Activated naive CD4-positive, alpha-beta T cell treated with anti-CD3 and anti-CD28 coated beads, Interleukin-2, amount 50 U/mL, for 72 hours (primary cell): Measurements from ENCODE around the gene CANT1. TPM values are rescaled to one million over a fixed set of nuclear protein-coding genes. Genes with fewer than 3 reads are reported as not detected.

Source experiments
- ATAC-seq, 2 donors: fragments of 150-1000 bp; cut with Tn5 transposase; 2 replicates each; pipeline ENCODE4 v1.10.0; 2021; ENCODE audit warnings: mild to moderate bottlenecking in 2 of 2, moderate library complexity in 2 of 2
- DNase-seq, 2 donors: peaks; one replicate each; pipeline ENCODE4 v3.0.0; 2021 to 2022; ENCODE audit warnings: low spot score in 2 of 2
- H3K27ac Mint-ChIP-seq, 2 donors: one replicate each; pipeline ENCODE4 v1.8.0; 2022; ENCODE audit warnings: mild to moderate bottlenecking in 2 of 2, mixed read lengths in 2 of 2
- H3K36me3 Mint-ChIP-seq, 2 donors: one replicate each; pipeline ENCODE4 v1.8.0; 2022; ENCODE audit warnings: mixed read lengths in 2 of 2
- H3K9me3 Mint-ChIP-seq, 2 donors: one replicate each; pipeline ENCODE4 v1.8.0; 2022; ENCODE audit warnings: mixed read lengths in 2 of 2
- total RNA-seq, 2 donors: library from RNA; stranded (reverse); gene quantifications; one replicate each; pipeline ENCODE4 v1.2.3, GENCODE V29; 2022

CANT1 gene
- total RNA-seq, 2 donors from 2014 or later = 54.7 to 57.0 TPM

- peak overlapping the region in 1 of 2 donors; percentile 62 for H3K27ac Mint-ChIP-seq
- ATAC-seq = peak in 1 of 2 donors; percentile 18
- no peak for DNase-seq
- H3K36me3 Mint-ChIP-seq = no peaks in the 10 kb centered on the region
- peaks cover 0 to 3% of the 10 kb centered on the region in 2 donors for H3K9me3 Mint-ChIP-seq
Measured at GRCh38 chr17:79046197-79046915, 36.8 kb upstream of the CANT1 start.

DNA sequence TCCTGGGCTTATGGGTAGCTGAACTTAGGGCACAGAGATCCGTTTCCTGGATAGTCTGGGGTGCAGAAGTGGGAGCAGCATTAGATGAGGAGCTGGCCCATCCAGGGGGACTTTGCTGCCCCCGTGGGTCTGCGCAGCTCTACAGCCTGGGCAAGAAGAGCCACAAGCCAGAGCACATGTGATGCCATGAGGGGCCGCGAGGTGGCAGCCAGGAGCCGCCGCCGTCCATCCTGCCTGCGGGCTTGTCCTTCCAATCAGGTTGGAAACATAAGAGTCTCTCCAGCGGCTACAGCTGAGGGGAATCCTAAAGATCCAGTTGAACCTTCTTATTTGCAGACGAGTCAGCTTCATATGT lies 36.3 kb upstream of the CANT1 start:
- Mint-ChIP-seq H3K27ac (peak overlapping the region in 1 of 2 donors; percentile 62), H3K9me3 (peaks cover 0 to 3% of the 10 kb centered on the region in 2 donors), H3K36me3 (no peaks in the 10 kb centered on the region)
- ATAC-seq (peak; percentile 79 to 80), DNase-seq (peak in 1 of 2 donors; percentile 75)

GRCh38 chr17:79045001-79045729 lies 35.6 kb upstream of the CANT1 start:
- DNase-seq = no peak

GRCh38 chr17:79044462-79044861 lies 34.9 kb upstream of the CANT1 start:
- Mint-ChIP-seq H3K9me3 (peaks cover 0 to 3% of the 10 kb centered on the region in 2 donors), H3K27ac (no peak overlapping the region), H3K36me3 (no peaks in the 10 kb centered on the region)
- ATAC-seq (no peak), DNase-seq (no peak)

More at GRCh38 chr17:79045001-79045729, 35.6 kb upstream of the CANT1 start:
- Mint-ChIP-seq H3K36me3 (no peaks in the 10 kb centered on the region), H3K9me3 (peaks cover 0 to 3% of the 10 kb centered on the region in 2 donors), H3K27ac (no peak overlapping the region)
- ATAC-seq = no peak

DNA sequence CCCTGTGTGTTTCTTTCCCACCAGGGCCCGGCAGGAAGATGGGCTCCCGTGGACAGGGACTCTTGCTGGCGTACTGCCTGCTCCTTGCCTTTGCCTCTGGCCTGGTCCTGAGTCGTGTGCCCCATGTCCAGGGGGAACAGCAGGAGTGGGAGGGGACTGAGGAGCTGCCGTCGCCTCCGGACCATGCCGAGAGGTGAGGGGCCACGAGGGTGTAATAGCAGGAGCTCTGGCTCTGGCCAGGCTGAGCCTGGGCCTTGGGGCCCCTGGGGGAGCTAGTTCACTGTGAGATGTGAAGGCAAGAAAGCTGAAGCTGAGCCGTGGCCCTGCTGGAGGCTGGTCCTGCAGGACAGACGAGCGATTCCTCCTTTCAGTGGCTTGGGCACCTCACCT lies 34.4 kb upstream of the CANT1 start:
- ATAC-seq (no peak), DNase-seq (no peak)
- Mint-ChIP-seq H3K36me3 (no peaks in the 10 kb centered on the region), H3K27ac (no peak overlapping the region), H3K9me3 (peaks cover 0 to 3% of the 10 kb centered on the region in 2 donors)

- DNase-seq (no peak), ATAC-seq (no peak)
- H3K27ac Mint-ChIP-seq = no peak overlapping the region
- no peaks in the 10 kb centered on the region for H3K36me3 Mint-ChIP-seq
- H3K9me3 Mint-ChIP-seq = peaks cover 0 to 3% of the 10 kb centered on the region in 2 donors
Measured at GRCh38 chr17:79043191-79043930, 33.8 kb upstream of the CANT1 start.

DNA sequence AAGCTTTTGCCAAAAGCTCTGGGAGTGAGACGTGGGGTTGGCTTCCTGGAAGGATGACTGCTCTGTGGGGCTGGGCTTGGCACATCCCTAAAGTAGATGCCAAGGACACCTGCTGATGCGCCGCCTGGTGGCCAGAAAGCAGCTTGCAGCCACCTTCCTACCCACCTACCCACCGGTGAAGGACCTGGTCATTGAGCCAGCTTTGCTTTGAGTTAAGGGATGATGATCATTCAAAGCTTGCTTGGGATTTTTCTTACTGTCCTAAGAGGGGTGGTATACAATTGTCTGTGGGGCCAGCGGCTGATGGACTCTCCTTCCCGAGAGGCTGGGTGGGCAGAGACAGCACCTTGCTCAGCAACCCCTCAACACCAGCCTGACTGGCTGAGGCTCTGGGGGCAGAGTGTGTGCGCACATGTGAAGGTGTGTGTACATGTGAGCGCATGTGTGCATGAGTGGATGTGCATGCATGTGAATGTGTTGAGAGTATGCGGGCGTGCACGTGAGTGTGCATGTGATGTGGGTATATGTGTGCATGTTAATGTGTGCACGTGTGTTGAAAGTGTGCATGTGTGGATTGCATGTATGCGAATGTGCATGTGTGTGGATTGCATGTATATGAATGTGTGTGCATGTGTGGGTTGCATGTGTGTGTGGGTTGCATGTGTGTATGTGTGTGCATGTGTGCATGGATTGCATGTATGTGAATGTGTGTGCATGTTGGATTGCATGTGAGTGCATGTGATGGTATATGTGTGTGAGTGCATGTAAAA lies 33.0 kb upstream of the CANT1 start:
- DNase-seq (peak in 1 of 2 donors; percentile 77), ATAC-seq (peak; percentile 53 to 76)
- Mint-ChIP-seq H3K27ac (no peak overlapping the region), H3K9me3 (peaks cover 0 to 3% of the 10 kb centered on the region in 2 donors), H3K36me3 (no peaks in the 10 kb centered on the region)

DNA sequence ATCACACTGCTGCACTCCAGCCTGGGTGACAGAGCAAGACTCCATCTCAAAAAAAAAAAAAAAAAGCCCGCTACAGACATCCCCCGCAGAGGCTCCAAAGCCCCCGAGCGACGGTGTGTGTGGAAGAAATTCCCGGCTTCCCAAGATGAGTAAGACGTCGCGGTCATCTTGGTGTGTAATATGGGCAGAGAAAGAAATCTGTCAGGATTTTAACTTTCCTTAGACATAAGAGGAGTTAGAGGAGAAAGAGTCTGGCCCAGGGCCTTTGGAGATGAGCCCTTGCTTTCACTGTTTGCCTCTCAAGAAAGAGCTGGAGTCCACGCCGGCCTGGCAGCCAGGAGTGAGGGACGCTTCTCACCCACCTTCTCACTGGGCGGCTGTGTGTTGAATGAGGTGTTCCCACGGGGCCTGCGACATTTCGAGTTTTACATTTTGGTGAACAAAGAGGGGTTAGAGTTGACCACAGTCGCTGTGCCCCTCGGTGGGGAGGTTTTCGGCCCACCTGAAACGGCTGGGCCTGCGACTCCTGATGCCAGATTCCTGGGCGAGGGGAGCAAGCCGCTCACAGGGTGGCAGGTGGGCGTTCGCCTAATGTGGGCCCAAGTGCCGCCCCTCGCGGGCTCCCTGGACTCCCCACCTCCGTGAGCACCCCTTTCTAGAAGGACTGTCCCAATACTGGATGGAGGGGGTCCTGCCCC lies 32.3 kb upstream of the CANT1 start:
- H3K36me3 Mint-ChIP-seq = no peaks in the 10 kb centered on the region
- H3K27ac Mint-ChIP-seq = no peak overlapping the region
- DNase-seq (no peak), ATAC-seq (peak in 1 of 2 donors; percentile 46)
- peaks cover 0 to 3% of the 10 kb centered on the region in 2 donors for H3K9me3 Mint-ChIP-seq

DNA sequence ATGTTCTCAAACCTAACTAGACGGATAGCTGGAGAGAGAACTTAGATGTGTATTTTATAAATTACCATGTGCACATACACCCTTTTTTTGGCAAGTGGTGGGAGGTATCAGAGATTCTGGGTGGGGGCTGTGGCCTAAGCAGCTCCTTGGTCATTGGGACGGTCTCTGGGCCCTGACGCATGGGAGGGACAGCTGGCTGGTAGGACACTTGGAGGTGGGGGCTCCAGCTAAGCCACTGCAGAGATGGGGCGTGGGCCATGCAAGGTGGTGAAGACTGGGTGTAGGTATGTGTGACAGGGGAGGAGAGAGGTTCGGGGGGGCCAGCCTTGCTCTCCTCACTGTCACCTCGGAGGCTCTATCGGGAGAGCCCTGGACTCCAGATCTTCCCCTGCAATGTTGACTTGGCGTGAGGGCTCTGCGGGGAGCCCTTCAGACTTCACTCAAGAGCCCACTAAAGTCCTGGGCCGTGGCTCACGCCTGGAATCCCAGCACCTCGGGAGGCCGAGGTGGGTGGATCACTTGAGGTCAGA lies 31.5 kb upstream of the CANT1 start:
- no peak for ATAC-seq
- Mint-ChIP-seq H3K9me3 (peaks cover 0 to 3% of the 10 kb centered on the region in 2 donors), H3K27ac (no peak overlapping the region), H3K36me3 (no peaks in the 10 kb centered on the region)
- no peak for DNase-seq

DNA sequence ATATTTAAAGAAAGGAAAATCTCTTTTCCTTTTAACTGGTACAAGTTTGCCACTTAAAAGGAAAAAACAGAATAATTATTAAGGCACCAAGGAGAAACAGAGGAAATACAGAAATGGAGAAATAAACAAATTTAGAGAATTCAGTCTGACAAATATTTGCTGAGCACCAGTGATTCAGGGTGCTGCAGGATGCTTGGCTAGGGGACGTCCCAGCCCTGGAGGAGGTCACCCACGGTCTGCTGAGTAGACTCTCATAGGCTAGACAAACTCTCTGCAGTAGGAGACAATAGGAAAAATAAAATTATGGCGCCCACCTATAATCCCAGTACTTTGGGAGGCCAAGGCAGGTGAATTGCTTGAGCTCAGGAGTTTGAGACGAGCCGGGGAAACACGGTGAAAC lies 30.3 kb upstream of the CANT1 start:
- Mint-ChIP-seq H3K27ac (no peak overlapping the region), H3K36me3 (no peaks in the 10 kb centered on the region), H3K9me3 (peaks cover 0 to 3% of the 10 kb centered on the region in 2 donors)
- DNase-seq = no peak
- no peak for ATAC-seq

DNA sequence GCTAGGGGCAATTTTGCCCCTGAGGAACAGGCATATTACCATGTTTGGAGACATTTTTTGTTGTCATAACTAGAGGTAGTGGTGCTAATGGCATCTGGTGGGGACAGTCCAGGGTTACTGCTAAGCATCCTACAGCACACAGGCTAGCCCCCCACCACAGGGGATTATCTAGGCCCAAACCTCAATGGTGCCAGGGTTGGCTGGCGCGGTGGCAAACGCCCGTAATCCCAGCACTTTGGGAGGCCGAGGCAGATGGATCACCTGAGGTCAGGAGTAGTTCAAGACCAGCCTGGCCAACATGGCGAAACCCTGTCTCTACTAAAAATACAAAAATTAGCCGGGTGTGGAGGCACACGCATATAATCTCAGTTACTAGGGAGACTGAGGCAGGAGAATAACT lies 29.6 kb upstream of the CANT1 start:
- no peak overlapping the region for H3K27ac Mint-ChIP-seq
- H3K36me3 Mint-ChIP-seq = no peaks in the 10 kb centered on the region
- no peak for ATAC-seq
- peaks cover 0 to 3% of the 10 kb centered on the region in 2 donors for H3K9me3 Mint-ChIP-seq
- DNase-seq = no peak

- H3K9me3 Mint-ChIP-seq = peaks cover 0 to 3% of the 10 kb centered on the region in 2 donors
- peak in 1 of 2 donors; percentile 13 for ATAC-seq
- H3K27ac Mint-ChIP-seq = no peak overlapping the region
- peak in 1 of 2 donors; percentile 26 for DNase-seq
- H3K36me3 Mint-ChIP-seq = no peaks in the 10 kb centered on the region
Measured at GRCh38 chr17:79038545-79039135, 29.1 kb upstream of the CANT1 start.

DNA sequence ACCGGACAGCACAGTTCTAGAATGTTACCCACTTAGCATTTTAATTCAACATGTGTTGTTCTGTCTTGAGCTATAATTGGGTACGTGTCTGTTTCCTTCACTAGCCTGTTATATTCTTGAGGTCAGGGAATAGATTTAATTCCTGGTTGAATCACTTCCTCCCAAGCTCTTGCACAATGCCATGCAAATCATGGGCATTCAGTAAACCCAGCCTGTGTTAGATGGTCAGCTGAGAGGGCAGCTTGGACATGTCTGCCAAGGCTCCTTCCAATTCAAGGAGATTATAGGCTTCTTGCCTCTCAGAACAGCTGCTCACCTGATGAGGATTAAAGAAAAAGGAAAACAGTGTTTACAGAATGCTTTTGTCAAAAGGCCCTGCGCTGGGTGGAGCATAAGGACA lies 27.0 kb upstream of the CANT1 start:
- DNase-seq = no peak
- H3K36me3 Mint-ChIP-seq = no peaks in the 10 kb centered on the region
- H3K9me3 Mint-ChIP-seq = no peaks in the 10 kb centered on the region
- no peak for ATAC-seq
- H3K27ac Mint-ChIP-seq = no peak overlapping the region

DNA sequence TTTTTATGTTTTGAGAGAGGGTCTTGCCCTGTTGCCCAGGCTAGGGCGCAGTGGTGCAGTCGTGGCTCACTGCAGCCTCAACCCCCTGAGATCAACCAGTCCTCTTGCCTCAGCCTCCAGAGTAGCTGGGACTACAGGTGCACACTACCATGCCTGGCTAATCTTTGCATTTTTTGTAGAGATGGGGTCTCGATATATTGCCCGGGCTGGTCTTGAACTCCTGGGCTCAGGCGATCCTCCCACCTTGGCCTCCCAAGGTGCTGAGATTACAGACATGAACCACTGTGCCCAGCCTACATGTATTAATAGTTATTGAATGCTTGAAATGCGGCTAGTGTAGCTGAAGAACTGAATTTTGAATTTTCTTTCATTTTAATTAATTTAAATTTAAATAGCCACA lies 26.6 kb upstream of the CANT1 start:
- ATAC-seq (no peak), DNase-seq (peak in 1 of 2 donors; percentile 20)
- H3K9me3 Mint-ChIP-seq = no peaks in the 10 kb centered on the region
- no peaks in the 10 kb centered on the region for H3K36me3 Mint-ChIP-seq
- H3K27ac Mint-ChIP-seq = no peak overlapping the region

DNA sequence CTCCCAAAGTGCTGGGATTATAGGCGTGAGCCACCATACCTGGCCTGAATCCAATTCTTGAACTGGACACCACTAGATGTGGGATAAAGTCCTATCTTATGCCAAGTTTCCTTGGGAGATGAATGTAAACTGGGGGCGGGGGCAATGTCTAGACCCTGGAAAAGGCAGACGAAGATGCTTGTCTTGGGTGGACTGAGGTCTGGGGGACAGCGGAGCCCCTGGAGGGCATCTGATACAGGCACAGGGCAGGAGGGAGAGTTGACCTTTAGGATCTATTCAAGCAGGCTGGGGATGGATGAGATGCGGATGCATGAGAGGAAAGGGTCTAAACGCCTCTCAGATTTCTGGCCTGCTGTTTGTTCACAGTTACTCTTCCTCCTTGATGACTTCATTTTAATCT lies 26.1 kb upstream of the CANT1 start:
- ATAC-seq (no peak), DNase-seq (no peak)
- no peaks in the 10 kb centered on the region for H3K36me3 Mint-ChIP-seq
- no peaks in the 10 kb centered on the region for H3K9me3 Mint-ChIP-seq
- H3K27ac Mint-ChIP-seq = no peak overlapping the region
